Measurements from ENCODE around the gene CFAP99.

GRCh38 chr4:2462992-2463762, 44.4 kb downstream of the CFAP99 start:
- no peak for TF ChIP-seq SUZ12 (IDR thresholded peaks at IDR 0.05)
- no peak for TF ChIP-seq TARDBP (IDR thresholded peaks at IDR 0.05)
- TF ChIP-seq BHLHE40 (IDR thresholded peaks at IDR 0.05; ENCODE audit: borderline replicate concordance), result no peak
- TF ChIP-seq PKNOX1 (IDR thresholded peaks at IDR 0.05), result no peak
- TF ChIP-seq FOXM1 (IDR thresholded peaks at IDR 0.05; ENCODE audit: borderline replicate concordance), result no peak
- no peak for TF ChIP-seq ELF4 (IDR thresholded peaks at IDR 0.05)
- no peak for TF ChIP-seq SP1 (IDR thresholded peaks at IDR 0.05)
- no peak for TF ChIP-seq LEF1 (IDR thresholded peaks at IDR 0.05; ENCODE audit: borderline replicate concordance)
- no peak for TF ChIP-seq L3MBTL2 (conservative IDR thresholded peaks at IDR 0.05)

All from HEK293T (cell line).